ENCODE measurements around the gene CC2D2A. TPM values are rescaled to one million over a fixed set of nuclear protein-coding genes. Genes with fewer than 3 reads are reported as not detected.
A peak's percentile ranks its signal among the peaks of the same experiment; 100 is the strongest.

The CC2D2A gene
- total RNA-seq, 1 experiment from 2014 or later, result 3.6 TPM

- ChIA-PET POLR2A (no interaction called here), CTCF (no interaction called here)
- Histone ChIP-seq H3K27me3 (ENCODE audit: control insufficient read depth, insufficient read depth, low read length) (no peaks in the 10 kb centered on the region), H3K4me1 (ENCODE audit: control insufficient read depth, insufficient read depth, low read length) (no peaks in the 10 kb centered on the region), H3K4me3 (ENCODE audit: low read depth in 2 of 2, low read length in 2 of 2) (no peak overlapping the region), H3K27ac (ENCODE audit: low read length) (no peak overlapping the region), H3K36me3 (ENCODE audit: control insufficient read depth, insufficient read depth, low read length) (no peaks in the 10 kb centered on the region), H3K9me3 (ENCODE audit: control insufficient read depth, insufficient read depth, low read depth, low read length) (no peaks in the 10 kb centered on the region)
- DNase-seq (ENCODE audit: low read depth, low spot score) (no peak), ATAC-seq (peak; percentile 71)
- TF ChIP-seq REST (IDR thresholded peaks at IDR 0.05; ENCODE audit: insufficient read depth in 1 of 2, low read depth in 2 of 2, low read length in 1 of 2) (no peak), TCF7L2 (IDR thresholded peaks at IDR 0.05; ENCODE audit: low read depth, low read length) (no peak), SIN3A (IDR thresholded peaks at IDR 0.05; ENCODE audit: borderline replicate concordance, insufficient read depth, low read depth, low read length) (no peak), POLR2AphosphoS5 (IDR thresholded peaks at IDR 0.05; ENCODE audit: low read depth, low read length) (no peak)
- TF ChIP-seq, protein P1, sequence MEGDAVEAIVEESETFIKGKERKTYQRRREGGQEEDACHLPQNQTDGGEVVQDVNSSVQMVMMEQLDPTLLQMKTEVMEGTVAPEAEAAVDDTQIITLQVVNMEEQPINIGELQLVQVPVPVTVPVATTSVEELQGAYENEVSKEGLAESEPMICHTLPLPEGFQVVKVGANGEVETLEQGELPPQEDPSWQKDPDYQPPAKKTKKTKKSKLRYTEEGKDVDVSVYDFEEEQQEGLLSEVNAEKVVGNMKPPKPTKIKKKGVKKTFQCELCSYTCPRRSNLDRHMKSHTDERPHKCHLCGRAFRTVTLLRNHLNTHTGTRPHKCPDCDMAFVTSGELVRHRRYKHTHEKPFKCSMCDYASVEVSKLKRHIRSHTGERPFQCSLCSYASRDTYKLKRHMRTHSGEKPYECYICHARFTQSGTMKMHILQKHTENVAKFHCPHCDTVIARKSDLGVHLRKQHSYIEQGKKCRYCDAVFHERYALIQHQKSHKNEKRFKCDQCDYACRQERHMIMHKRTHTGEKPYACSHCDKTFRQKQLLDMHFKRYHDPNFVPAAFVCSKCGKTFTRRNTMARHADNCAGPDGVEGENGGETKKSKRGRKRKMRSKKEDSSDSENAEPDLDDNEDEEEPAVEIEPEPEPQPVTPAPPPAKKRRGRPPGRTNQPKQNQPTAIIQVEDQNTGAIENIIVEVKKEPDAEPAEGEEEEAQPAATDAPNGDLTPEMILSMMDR (IDR thresholded peaks at IDR 0.05), result no peak
- intact Hi-C loops (cut with micrococcal nuclease; ENCODE audit: unreplicated experiment), result no loop called here
- no TSS peak for BruUV-seq (replicated peaks)
- in situ Hi-C loops (cut with HindIII; ENCODE audit: low pct_unique_long_range_greater_than_20kb, low sequenced_read_pairs), result no loop called here
Observed at GRCh38 chr4:15451866-15452765, 17.6 kb upstream of the CC2D2A start.

- DNase-seq (ENCODE audit: low read depth, low spot score) (no peak), ATAC-seq (no peak)
- Histone ChIP-seq H3K27ac (ENCODE audit: low read length) (no peak overlapping the region), H3K4me3 (ENCODE audit: low read depth in 2 of 2, low read length in 2 of 2) (no peak overlapping the region), H3K9me3 (ENCODE audit: control insufficient read depth, insufficient read depth, low read depth, low read length) (no peaks in the 10 kb centered on the region), H3K4me1 (ENCODE audit: control insufficient read depth, insufficient read depth, low read length) (no peaks in the 10 kb centered on the region), H3K27me3 (ENCODE audit: control insufficient read depth, insufficient read depth, low read length) (no peaks in the 10 kb centered on the region), H3K36me3 (ENCODE audit: control insufficient read depth, insufficient read depth, low read length) (no peaks in the 10 kb centered on the region)
- POLR2A ChIA-PET, result interaction anchor here (0.6 kb wide), 1 partner anchor 61 kb away, joined by 3 read pairs; no protein-coding TSS in a partner anchor
- in situ Hi-C loops (cut with HindIII; ENCODE audit: low pct_unique_long_range_greater_than_20kb, low sequenced_read_pairs), result no loop called here
- BruUV-seq (replicated peaks), result no TSS peak
- CTCF ChIA-PET, result no interaction called here
- TF ChIP-seq TCF7L2 (IDR thresholded peaks at IDR 0.05; ENCODE audit: low read depth, low read length), result no peak
- TF ChIP-seq SIN3A (IDR thresholded peaks at IDR 0.05; ENCODE audit: borderline replicate concordance, insufficient read depth, low read depth, low read length), result no peak
- TF ChIP-seq POLR2AphosphoS5 (IDR thresholded peaks at IDR 0.05; ENCODE audit: low read depth, low read length), result no peak
- TF ChIP-seq, protein P1 (IDR thresholded peaks at IDR 0.05), result no peak
- no peak for TF ChIP-seq REST (IDR thresholded peaks at IDR 0.05; ENCODE audit: insufficient read depth in 1 of 2, low read depth in 2 of 2, low read length in 1 of 2)
- intact Hi-C loops (cut with micrococcal nuclease; ENCODE audit: unreplicated experiment), result no loop called here
Observed at GRCh38 chr4:15455290-15455689, 14.4 kb upstream of the CC2D2A start.

Data from Panc1 (cell line).